ENCODE data around the gene KCNS1. TPM values are rescaled to one million over a fixed set of nuclear protein-coding genes. Genes with fewer than 3 reads are reported as not detected.

KCNS1 gene
- total and polyA plus RNA-seq, 3 donors from 2014 or later = 2.1 to 7.7 (median 4.6) TPM

- no peaks in the 10 kb centered on the region for H3K36me3 ChIP-seq (ENCODE audit: low read depth, missing control alignments)
- intact Hi-C loops (cut with DNase I; ENCODE audit: low total_unique reads) = no loop called here
- H3K27ac ChIP-seq = no peak within 1 kb of the TSS
- no peak for TF ChIP-seq CTCF (IDR thresholded peaks at IDR 0.05)
- no peak for TF ChIP-seq POLR2A (IDR thresholded peaks at IDR 0.05)
- H3K9me3 ChIP-seq = no peaks in the 10 kb centered on the region
- no peak for DNase-seq
- 57 to 70% methylated on average over 11 to 16 of the region's 16 CpGs for WGBS, 2 donors
- H3K4me3 ChIP-seq = no peak within 1 kb of the TSS
- H3K27me3 ChIP-seq = no peaks in the 10 kb centered on the region
- no peaks in the 10 kb centered on the region for H3K4me1 ChIP-seq
These were observed 13.8 kb upstream of the KCNS1 start, which contains the start of gene WFDC5 for GRCh38 chr20:45114465-45115385. Gene WFDC5 (minus strand): TSS chr20:45115174. CDS start chr20:45115083, 91 bp downstream.

- Histone ChIP-seq H3K36me3 (ENCODE audit: low read depth, missing control alignments) (no peaks in the 10 kb centered on the region), H3K9me3 (no peaks in the 10 kb centered on the region), H3K4me1 (no peaks in the 10 kb centered on the region), H3K27me3 (no peaks in the 10 kb centered on the region), H3K4me3 (no peak overlapping the region), H3K27ac (no peak overlapping the region)
- WGBS, 2 donors = 95 to 98% methylated on average over 3 of the region's 3 CpGs
- intact Hi-C loops (cut with DNase I; ENCODE audit: low total_unique reads) = no loop called here
- TF ChIP-seq CTCF (IDR thresholded peaks at IDR 0.05) (no peak), POLR2A (IDR thresholded peaks at IDR 0.05) (no peak)
- DNase-seq = no peak
These were observed 12.9 kb upstream of the KCNS1 start for GRCh38 chr20:45113865-45114264.

GRCh38 chr20:45112754-45113153 is 11.8 kb upstream of the KCNS1 start:
- no peak for DNase-seq
- Histone ChIP-seq H3K27ac (no peak overlapping the region), H3K36me3 (ENCODE audit: low read depth, missing control alignments) (no peaks in the 10 kb centered on the region), H3K27me3 (no peaks in the 10 kb centered on the region), H3K9me3 (no peaks in the 10 kb centered on the region), H3K4me3 (no peak overlapping the region), H3K4me1 (no peaks in the 10 kb centered on the region)
- intact Hi-C loops (cut with DNase I; ENCODE audit: low total_unique reads) = no loop called here
- TF ChIP-seq CTCF (IDR thresholded peaks at IDR 0.05) (no peak), POLR2A (IDR thresholded peaks at IDR 0.05) (no peak)

- Histone ChIP-seq H3K4me3 (no peak overlapping the region), H3K36me3 (ENCODE audit: low read depth, missing control alignments) (no peaks in the 10 kb centered on the region), H3K27me3 (no peaks in the 10 kb centered on the region), H3K4me1 (no peaks in the 10 kb centered on the region), H3K9me3 (no peaks in the 10 kb centered on the region), H3K27ac (no peak overlapping the region)
- intact Hi-C loops (cut with DNase I; ENCODE audit: low total_unique reads) = no loop called here
- DNase-seq = no peak
- WGBS, 2 donors = 50 to 62% methylated on average over 16 to 17 of the region's 17 CpGs
- TF ChIP-seq CTCF (IDR thresholded peaks at IDR 0.05) (peak in 1 of 3 experiments; percentile 64), POLR2A (IDR thresholded peaks at IDR 0.05) (no peak)
These were observed 11.0 kb upstream of the KCNS1 start for GRCh38 chr20:45111799-45112471.
